ENCODE measurements around the gene SMIM7.
A peak's percentile ranks its signal among the peaks of the same experiment; 100 is the strongest.

SMIM7 gene

GRCh38 chr19:16621165-16621800, 38.7 kb downstream of the SMIM7 start:
- no peak for DNase-seq (ENCODE audit: low spot score)

- DNase-seq (ENCODE audit: low spot score), result no peak
These were observed 39.4 kb downstream of the SMIM7 start for GRCh38 chr19:16620584-16620983.

- no peak for DNase-seq (ENCODE audit: low spot score)
These were observed 39.9 kb downstream of the SMIM7 start for GRCh38 chr19:16620018-16620417.

GRCh38 chr19:16619457-16619856, 40.5 kb downstream of the SMIM7 start:
- no peak for DNase-seq (ENCODE audit: low spot score)

GRCh38 chr19:16618248-16618647, 41.7 kb downstream of the SMIM7 start:
- no peak for DNase-seq (ENCODE audit: low spot score)

GRCh38 chr19:16615808-16616207, 44.1 kb downstream of the SMIM7 start:
- no peak for DNase-seq (ENCODE audit: low spot score)

- peak; percentile 22 for DNase-seq (ENCODE audit: low spot score)
These were observed 45.0 kb downstream of the SMIM7 start for GRCh38 chr19:16614941-16615340.

- DNase-seq (ENCODE audit: low spot score), result no peak
These were observed 46.1 kb downstream of the SMIM7 start for GRCh38 chr19:16613841-16614240.

GRCh38 chr19:16612636-16613035, 47.3 kb downstream of the SMIM7 start:
- DNase-seq (ENCODE audit: low spot score), result no peak

- DNase-seq (ENCODE audit: low spot score), result no peak
These were observed 48.8 kb downstream of the SMIM7 start for GRCh38 chr19:16611121-16611520.

GRCh38 chr19:16609511-16610200, 50.3 kb downstream of the SMIM7 start:
- DNase-seq (ENCODE audit: low spot score), result no peak

- peak; percentile 58 for DNase-seq (ENCODE audit: low spot score)
These were observed 51.6 kb downstream of the SMIM7 start for GRCh38 chr19:16608290-16608739.

- DNase-seq (ENCODE audit: low spot score), result no peak
These were observed 52.1 kb downstream of the SMIM7 start for GRCh38 chr19:16607819-16608218.

- no peak for DNase-seq (ENCODE audit: low spot score)
These were observed 54.4 kb downstream of the SMIM7 start for GRCh38 chr19:16605553-16605994.

- DNase-seq (ENCODE audit: low spot score), result no peak
These were observed 54.8 kb downstream of the SMIM7 start for GRCh38 chr19:16605115-16605514.

GRCh38 chr19:16604615-16605014, 55.3 kb downstream of the SMIM7 start:
- no peak for DNase-seq (ENCODE audit: low spot score)

- no peak for DNase-seq (ENCODE audit: low spot score)
These were observed 56.9 kb downstream of the SMIM7 start for GRCh38 chr19:16603090-16603489.

GRCh38 chr19:16601378-16602052, 58.4 kb downstream of the SMIM7 start:
- DNase-seq (ENCODE audit: low spot score), result no peak

- DNase-seq (ENCODE audit: low spot score), result no peak
These were observed 59.1 kb downstream of the SMIM7 start for GRCh38 chr19:16600824-16601223.

- DNase-seq (ENCODE audit: low spot score), result no peak
These were observed 60.1 kb downstream of the SMIM7 start for GRCh38 chr19:16599655-16600346.

GRCh38 chr19:16598848-16599247, 61.1 kb downstream of the SMIM7 start:
- no peak for DNase-seq (ENCODE audit: low spot score)

GRCh38 chr19:16596399-16596798, 63.5 kb downstream of the SMIM7 start:
- no peak for DNase-seq (ENCODE audit: low spot score)
